OCI-LY1 (cell line): Measurements from ENCODE around the gene CBR4.
"Not testable (repeated sequence)": the region's sequence is repeated elsewhere in the genome, so short reads cannot be mapped to it uniquely, and the experiment has no call there.

ENCODE experiments used
- H2AFZ ChIP-seq: fragments of 200-600 bp; sonication (generic), shearing (Covaris generic); 2 replicates; pipeline ENCODE4 v1.6.0; 2014; ENCODE audit warnings: antibody characterized with exemption, mild to moderate bottlenecking, low read length
- H3F3A ChIP-seq: fragments of 200-600 bp; sonication (generic), shearing (Covaris generic); 2 replicates; pipeline ENCODE4 v1.6.0; 2014; ENCODE audit warnings: mild to moderate bottlenecking, antibody characterized with exemption, low read length, moderate library complexity; ENCODE audit not compliant: insufficient read depth
- H3K27ac ChIP-seq: fragments of 200-600 bp; sonication (generic); 2 replicates; pipeline ENCODE4 v1.5.1; 2014; ENCODE audit warnings: low read length, mixed run types, mild to moderate bottlenecking, low read depth; ENCODE audit not compliant: poor library complexity, severe bottlenecking
- H3K27me3 ChIP-seq: fragments of 200-600 bp; sonication (generic); 2 replicates; pipeline ENCODE4 v1.6.0; 2014; ENCODE audit warnings: antibody characterized with exemption, mild to moderate bottlenecking, low read length, moderate library complexity; ENCODE audit not compliant: insufficient read depth
- H3K36me3 ChIP-seq: fragments of 200-600 bp; sonication (generic); 2 replicates; pipeline ENCODE4 v1.6.1; 2014; ENCODE audit warnings: mild to moderate bottlenecking, antibody characterized with exemption, low read length, moderate library complexity, mixed read lengths; ENCODE audit not compliant: insufficient read depth
- H3K4me1 ChIP-seq: fragments of 200-600 bp; sonication (generic); 2 replicates; pipeline ENCODE4 v1.5.1; 2014; ENCODE audit warnings: mild to moderate bottlenecking, low read length, moderate library complexity; ENCODE audit not compliant: insufficient read depth, severe bottlenecking
- H3K4me2 ChIP-seq: fragments of 200-600 bp; sonication (generic), shearing (Covaris generic); 2 replicates; pipeline ENCODE4 v1.6.1; 2014; ENCODE audit warnings: low read length
- H3K4me3 ChIP-seq: fragments of 200-600 bp; sonication (generic); 2 replicates; pipeline ENCODE4 v1.5.1; 2014; ENCODE audit warnings: low read length, low read depth, mild to moderate bottlenecking, mixed read lengths; ENCODE audit not compliant: poor library complexity, severe bottlenecking
- H3K79me2 ChIP-seq: fragments of 200-600 bp; shearing (Covaris generic); 2 replicates; pipeline ENCODE4 v1.6.1; 2016; ENCODE audit warnings: mixed run types, low read length, mixed read lengths; ENCODE audit not compliant: insufficient read depth
- H3K9ac ChIP-seq: fragments of 200-600 bp; sonication (generic), shearing (Covaris generic); 2 replicates; pipeline ENCODE4 v1.6.1; 2014; ENCODE audit warnings: mild to moderate bottlenecking, low read length, mixed read lengths
- H3K9me2 ChIP-seq: fragments of 200-600 bp; sonication (generic), shearing (Covaris generic); 2 replicates; pipeline ENCODE4 v1.6.1; 2014; ENCODE audit warnings: low read depth, mild to moderate bottlenecking, low read length, mixed read lengths
- H3K9me3 ChIP-seq: fragments of 200-600 bp; shearing (Covaris generic); 2 replicates; pipeline ENCODE4 v1.6.1; 2014; ENCODE audit warnings: low read length, mixed read lengths
- H4K20me1 ChIP-seq: fragments of 200-600 bp; sonication (generic), shearing (Covaris generic); 2 replicates; pipeline ENCODE4 v1.6.0; 2016; ENCODE audit warnings: mild to moderate bottlenecking, low read length; ENCODE audit not compliant: insufficient read depth
- EZH2 ChIP-seq: fragments of 200-600 bp; sonication (generic), shearing (Covaris generic); IDR thresholded peaks from 2 replicates; pipeline ENCODE4 v1.8.0; 2017; ENCODE audit warnings: borderline replicate concordance, mixed run types, mild to moderate bottlenecking, antibody characterized with exemption, low read length, moderate library complexity, mixed read lengths
- TF ChIP-seq, protein P1 (sequence below): fragments of 200-600 bp; sonication (generic), shearing (Covaris generic); IDR thresholded peaks from 2 replicates; pipeline ENCODE4 v1.5.1; 2017; ENCODE audit warnings: mild to moderate bottlenecking, antibody characterized with exemption, low read length, moderate library complexity, mixed read lengths

Gene CBR4

DNA sequence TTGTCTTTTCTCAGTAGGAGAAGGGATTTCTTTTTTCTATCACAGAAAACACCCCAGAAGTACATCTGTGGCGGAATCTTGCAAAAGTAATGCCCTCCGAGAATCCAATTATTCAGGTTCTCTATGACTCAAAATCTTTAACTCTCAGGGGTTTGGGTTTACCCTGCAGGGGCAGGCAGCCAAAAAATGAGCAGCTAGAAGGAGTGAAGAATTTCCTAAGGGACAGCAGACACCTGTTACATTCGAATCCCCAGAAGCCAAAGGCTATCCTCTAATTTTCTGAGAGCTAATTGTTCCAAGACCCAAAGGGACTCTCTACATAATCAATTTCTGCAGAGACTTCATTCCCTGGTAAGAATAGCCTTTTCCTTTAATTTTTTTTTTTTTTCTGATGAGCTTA is 27.5 kb upstream of the CBR4 start:
- H3K79me2 ChIP-seq, result no peaks in the 10 kb centered on the region
- peaks cover 9% of the 10 kb centered on the region for H3K4me1 ChIP-seq
- H3F3A ChIP-seq, result no peaks in the 10 kb centered on the region
- TF ChIP-seq, protein P1, sequence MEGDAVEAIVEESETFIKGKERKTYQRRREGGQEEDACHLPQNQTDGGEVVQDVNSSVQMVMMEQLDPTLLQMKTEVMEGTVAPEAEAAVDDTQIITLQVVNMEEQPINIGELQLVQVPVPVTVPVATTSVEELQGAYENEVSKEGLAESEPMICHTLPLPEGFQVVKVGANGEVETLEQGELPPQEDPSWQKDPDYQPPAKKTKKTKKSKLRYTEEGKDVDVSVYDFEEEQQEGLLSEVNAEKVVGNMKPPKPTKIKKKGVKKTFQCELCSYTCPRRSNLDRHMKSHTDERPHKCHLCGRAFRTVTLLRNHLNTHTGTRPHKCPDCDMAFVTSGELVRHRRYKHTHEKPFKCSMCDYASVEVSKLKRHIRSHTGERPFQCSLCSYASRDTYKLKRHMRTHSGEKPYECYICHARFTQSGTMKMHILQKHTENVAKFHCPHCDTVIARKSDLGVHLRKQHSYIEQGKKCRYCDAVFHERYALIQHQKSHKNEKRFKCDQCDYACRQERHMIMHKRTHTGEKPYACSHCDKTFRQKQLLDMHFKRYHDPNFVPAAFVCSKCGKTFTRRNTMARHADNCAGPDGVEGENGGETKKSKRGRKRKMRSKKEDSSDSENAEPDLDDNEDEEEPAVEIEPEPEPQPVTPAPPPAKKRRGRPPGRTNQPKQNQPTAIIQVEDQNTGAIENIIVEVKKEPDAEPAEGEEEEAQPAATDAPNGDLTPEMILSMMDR, result no peak
- TF ChIP-seq EZH2, result no peak
- H3K27me3 ChIP-seq, result no peaks in the 10 kb centered on the region
- no peak overlapping the region for H2AFZ ChIP-seq
- H3K9ac ChIP-seq, result no peak overlapping the region
- H4K20me1 ChIP-seq, result no peaks in the 10 kb centered on the region
- H3K27ac ChIP-seq, result no peak overlapping the region
- no peaks in the 10 kb centered on the region for H3K9me2 ChIP-seq
- H3K4me3 ChIP-seq, result no peak overlapping the region
- H3K36me3 ChIP-seq, result no peaks in the 10 kb centered on the region
- H3K4me2 ChIP-seq, result no peak overlapping the region
- no peaks in the 10 kb centered on the region for H3K9me3 ChIP-seq

DNA sequence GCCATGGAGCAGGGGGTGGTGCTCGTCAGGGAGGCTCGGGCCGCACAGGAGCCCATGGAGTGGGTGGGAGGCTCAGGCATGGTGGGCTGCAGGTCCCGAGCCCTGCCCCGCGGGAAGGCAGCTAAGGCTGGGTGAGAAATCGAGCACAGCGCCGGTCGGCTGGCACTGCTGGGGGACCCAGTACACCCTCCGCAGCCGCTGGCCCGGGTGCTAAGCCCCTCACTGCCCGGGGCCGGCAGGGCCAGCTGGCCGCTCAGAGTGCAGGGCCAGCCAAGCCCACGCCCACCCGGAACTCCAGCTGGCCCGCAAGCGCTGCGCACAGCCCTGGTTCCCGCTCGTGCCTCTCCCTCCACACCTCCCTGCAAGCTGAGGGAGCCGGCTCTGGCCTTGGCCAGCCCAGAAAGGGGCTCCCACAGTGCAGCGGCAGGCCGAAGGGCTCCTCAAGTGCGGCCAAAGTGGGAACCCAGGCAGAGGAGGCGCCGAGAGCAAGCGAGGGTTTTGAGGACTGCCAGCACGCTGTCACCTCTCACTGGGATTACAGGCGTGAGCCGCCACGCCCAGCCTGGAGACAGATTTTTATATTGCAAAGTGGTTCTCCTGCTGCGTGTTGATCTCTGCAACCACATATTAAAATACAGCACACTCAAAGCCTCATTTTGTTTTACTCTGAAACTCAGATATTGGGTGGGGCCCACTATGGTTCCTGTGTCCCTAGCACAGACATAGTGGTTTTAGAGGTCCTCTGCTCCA is 26.0 kb upstream of the CBR4 start:
- H3K9me2 ChIP-seq, H3K4me3 ChIP-seq, H2AFZ ChIP-seq, H3K9me3 ChIP-seq, H3K36me3 ChIP-seq, H3K9ac ChIP-seq, H3K27me3 ChIP-seq, H3K27ac ChIP-seq, H3K79me2 ChIP-seq, H4K20me1 ChIP-seq, H3F3A ChIP-seq, H3K4me1 ChIP-seq, H3K4me2 ChIP-seq: not testable (repeated sequence)

DNA sequence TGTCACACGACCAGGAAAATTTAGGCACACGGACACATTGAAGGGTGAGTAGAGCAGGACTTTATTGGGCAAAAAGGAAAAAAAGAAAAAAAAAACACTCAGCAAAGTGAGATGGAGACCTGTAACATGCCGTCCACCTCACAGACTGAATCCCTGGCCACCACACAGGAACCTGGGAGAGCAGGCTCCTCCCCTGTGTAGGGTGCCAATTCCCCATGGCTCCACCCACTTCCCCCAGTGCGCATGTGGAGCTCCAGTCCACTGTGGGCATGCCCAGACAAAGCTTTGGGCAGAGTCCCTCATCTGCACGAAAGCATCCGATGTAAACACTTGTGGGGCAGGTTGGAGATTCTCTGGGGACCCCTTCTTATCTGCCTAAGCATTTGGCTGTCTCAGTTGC is 23.6 kb upstream of the CBR4 start:
- Histone ChIP-seq H3K4me3 (peak overlapping the region; percentile 23), H3K9me2 (no peaks in the 10 kb centered on the region), H2AFZ (no peak overlapping the region), H3K27ac (no peak overlapping the region), H3K4me2 (peak overlapping the region; percentile 40), H4K20me1 (no peaks in the 10 kb centered on the region), H3F3A (no peaks in the 10 kb centered on the region), H3K36me3 (no peaks in the 10 kb centered on the region), H3K27me3 (no peaks in the 10 kb centered on the region), H3K79me2 (no peaks in the 10 kb centered on the region), H3K4me1 (peaks cover 9% of the 10 kb centered on the region), H3K9ac (no peak overlapping the region), H3K9me3 (no peaks in the 10 kb centered on the region)
- TF ChIP-seq EZH2, result no peak
- TF ChIP-seq, protein P1, result no peak
